ENCODE results near the gene ISLR2.

Gene ISLR2

GRCh38 chr15:74132681-74133651 is 2.6 kb downstream of the ISLR2 start:
- DNase-seq (ENCODE audit: extremely low read depth, low read depth) = no peak
- no peak for TF ChIP-seq CTCF (IDR thresholded peaks at IDR 0.05; ENCODE audit: low read depth, low read length)

GRCh38 chr15:74133694-74134386 is 3.5 kb downstream of the ISLR2 start:
- TF ChIP-seq CTCF (IDR thresholded peaks at IDR 0.05; ENCODE audit: low read depth, low read length) = no peak
- DNase-seq (ENCODE audit: extremely low read depth, low read depth) = no peak

GRCh38 chr15:74134387-74135027 is 4.1 kb downstream of the ISLR2 start:
- peak; percentile 56 for TF ChIP-seq CTCF (IDR thresholded peaks at IDR 0.05; ENCODE audit: low read depth, low read length)
- no peak for DNase-seq (ENCODE audit: extremely low read depth, low read depth)

GRCh38 chr15:74135041-74135565 is 4.7 kb downstream of the ISLR2 start:
- DNase-seq (ENCODE audit: extremely low read depth, low read depth) = no peak
- TF ChIP-seq CTCF (IDR thresholded peaks at IDR 0.05; ENCODE audit: low read depth, low read length) = no peak

GRCh38 chr15:74136540-74136813 is 6.1 kb downstream of the ISLR2 start:
- DNase-seq (ENCODE audit: extremely low read depth, low read depth) = no peak
- no peak for TF ChIP-seq CTCF (IDR thresholded peaks at IDR 0.05; ENCODE audit: low read depth, low read length)

GRCh38 chr15:74136814-74137536 is 6.6 kb downstream of the ISLR2 start:
- DNase-seq (ENCODE audit: extremely low read depth, low read depth) = no peak
- TF ChIP-seq CTCF (IDR thresholded peaks at IDR 0.05; ENCODE audit: low read depth, low read length) = no peak
